GM13977 (cell line): ENCODE measurements around the gene PATE1.

Source experiments
- DNase-seq: peaks from one replicate; pipeline ENCODE4 v3.0.0; 2012; ENCODE audit warnings: low spot score
- CTCF ChIP-seq: IDR thresholded peaks from 2 replicates; pipeline ENCODE4 v1.5.1; 2012; ENCODE audit warnings: mild to moderate bottlenecking, control low read depth; ENCODE audit not compliant: insufficient read depth; ENCODE audit errors: extremely low read depth, missing control alignments
- in situ Hi-C: fragments of 300-500 bp; cut with MboI; formaldehyde crosslinking; loops from one replicate; pipeline ENCODE4 v1.12.0; 2022; ENCODE audit warnings: low sequenced_read_pairs, low pct_unique_long_range_greater_than_20kb, mixed read lengths, inconsistent platforms; ENCODE audit not compliant: unreplicated experiment

PATE1 gene

GRCh38 chr11:125768336-125769046 lies 22.4 kb downstream of the PATE1 start:
- in situ Hi-C loops = no loop called here
- no peak for TF ChIP-seq CTCF
- no peak for DNase-seq

- TF ChIP-seq CTCF = no peak
- DNase-seq = no peak
- in situ Hi-C loops = no loop called here
Measured at GRCh38 chr11:125770583-125770982, 24.5 kb downstream of the PATE1 start.

- no peak for TF ChIP-seq CTCF
- in situ Hi-C loops = no loop called here
- DNase-seq = no peak
Measured at GRCh38 chr11:125772834-125773505, 26.9 kb downstream of the PATE1 start.

- in situ Hi-C loops = no loop called here
- no peak for TF ChIP-seq CTCF
- DNase-seq = no peak
Measured at GRCh38 chr11:125773516-125773915, 27.4 kb downstream of the PATE1 start.

- DNase-seq = no peak
- no peak for TF ChIP-seq CTCF
Measured at GRCh38 chr11:125777309-125777708, 31.2 kb downstream of the PATE1 start.

GRCh38 chr11:125778728-125779127 lies 32.6 kb downstream of the PATE1 start, which contains the start of gene PATE2:
Gene PATE2 (minus strand): TSS chr11:125778828. CDS start chr11:125778773, 55 bp downstream.
- in situ Hi-C loops = no loop called here
- DNase-seq = no peak
- no peak for TF ChIP-seq CTCF

More at GRCh38 chr11:125777309-125777708, 31.2 kb downstream of the PATE1 start:
- in situ Hi-C loops = no loop called here
